HG02885 (cell line): ENCODE results near the gene UQCRC1.

Experiments used
- ATAC-seq: cut with Tn5 transposase; IDR thresholded peaks from one replicate; pipeline ENCODE4 v1.9.1; 2021; ENCODE audit warnings: mild to moderate bottlenecking; ENCODE audit not compliant: unreplicated experiment, poor library complexity

Gene UQCRC1

GRCh38 chr3:48581621-48582481 lies 27.6 kb downstream of the UQCRC1 start:
- no peak for ATAC-seq

GRCh38 chr3:48576647-48577046 lies 32.8 kb downstream of the UQCRC1 start:
- ATAC-seq: no peak

GRCh38 chr3:48575366-48575765 lies 34.1 kb downstream of the UQCRC1 start:
- no peak for ATAC-seq

GRCh38 chr3:48573973-48574585 lies 35.4 kb downstream of the UQCRC1 start:
- no peak for ATAC-seq

- no peak for ATAC-seq
Observed at GRCh38 chr3:48572517-48572916, 36.9 kb downstream of the UQCRC1 start.

- no peak for ATAC-seq
Observed at GRCh38 chr3:48571938-48572337, 37.5 kb downstream of the UQCRC1 start.

GRCh38 chr3:48569808-48570450 lies 39.5 kb downstream of the UQCRC1 start:
- no peak for ATAC-seq

- no peak for ATAC-seq
Observed at GRCh38 chr3:48569400-48569799, 40.0 kb downstream of the UQCRC1 start.

- no peak for ATAC-seq
Observed at GRCh38 chr3:48568476-48568875, 41.0 kb downstream of the UQCRC1 start.

GRCh38 chr3:48567500-48567899 lies 41.9 kb downstream of the UQCRC1 start:
- no peak for ATAC-seq

- ATAC-seq: no peak
Observed at GRCh38 chr3:48567090-48567489, 42.4 kb downstream of the UQCRC1 start.

- ATAC-seq: no peak
Observed at GRCh38 chr3:48566401-48566760, 43.1 kb downstream of the UQCRC1 start.

GRCh38 chr3:48565591-48566400 lies 43.6 kb downstream of the UQCRC1 start:
- no peak for ATAC-seq

- ATAC-seq: no peak
Observed at GRCh38 chr3:48565186-48565585, 44.3 kb downstream of the UQCRC1 start.

- ATAC-seq: no peak
Observed at GRCh38 chr3:48564667-48565066, 44.8 kb downstream of the UQCRC1 start.

GRCh38 chr3:48564022-48564421 lies 45.4 kb downstream of the UQCRC1 start:
- no peak for ATAC-seq

GRCh38 chr3:48563382-48563918 lies 46.0 kb downstream of the UQCRC1 start, which contains the start of gene UCN2:
Gene UCN2 (minus strand): TSS chr3:48563781. CDS start chr3:48563124, 657 bp downstream.
- no peak for ATAC-seq

- ATAC-seq: no peak
Observed at GRCh38 chr3:48562367-48563095, 46.9 kb downstream of the UQCRC1 start.

GRCh38 chr3:48561045-48561736 lies 48.3 kb downstream of the UQCRC1 start:
- ATAC-seq: no peak
